HG03039 (cell line): ENCODE results near the gene RPRD1B.
A peak's percentile ranks its signal among the peaks of the same experiment; 100 is the strongest.

Experiments
- ATAC-seq: cut with Tn5 transposase; IDR thresholded peaks from one replicate; pipeline ENCODE4 v1.9.1; 2021; ENCODE audit warnings: mild to moderate bottlenecking, moderate library complexity; ENCODE audit not compliant: unreplicated experiment

The RPRD1B gene

GRCh38 chr20:38033330-38034107, at the start of gene RPRD1B, which contains the start of gene TTI1:
TSS of gene RPRD1B (plus strand) at chr20:38033746. CDS start at chr20:38033948, 202 bp downstream.
TSS of gene TTI1 (minus strand) at chr20:38033456. CDS start at chr20:38013816, 19,640 bp downstream.
- peak; percentile 79 for ATAC-seq

- ATAC-seq, result no peak
Measured at GRCh38 chr20:37984018-37984785, 49.3 kb upstream of the RPRD1B start.

GRCh38 chr20:37986044-37986858, 47.3 kb upstream of the RPRD1B start:
- no peak for ATAC-seq

GRCh38 chr20:37986873-37987601, 46.5 kb upstream of the RPRD1B start:
- no peak for ATAC-seq

GRCh38 chr20:37987602-37988290, 45.8 kb upstream of the RPRD1B start:
- ATAC-seq, result no peak

- ATAC-seq, result no peak
Measured at GRCh38 chr20:37988306-37988954, 45.1 kb upstream of the RPRD1B start.

GRCh38 chr20:37989601-37990295, 43.8 kb upstream of the RPRD1B start:
- ATAC-seq, result no peak

GRCh38 chr20:37990571-37991151, 42.9 kb upstream of the RPRD1B start:
- ATAC-seq, result peak; percentile 85

- ATAC-seq, result no peak
Measured at GRCh38 chr20:37991157-37991866, 42.2 kb upstream of the RPRD1B start.

GRCh38 chr20:37991908-37992307, 41.6 kb upstream of the RPRD1B start:
- ATAC-seq, result no peak

GRCh38 chr20:37992802-37993409, 40.6 kb upstream of the RPRD1B start:
- ATAC-seq, result no peak

GRCh38 chr20:37994512-37994911, 39.0 kb upstream of the RPRD1B start:
- ATAC-seq, result no peak

- no peak for ATAC-seq
Measured at GRCh38 chr20:37995856-37996605, 37.5 kb upstream of the RPRD1B start.

GRCh38 chr20:37997516-37997915, 36.0 kb upstream of the RPRD1B start:
- no peak for ATAC-seq

GRCh38 chr20:37999526-38000263, 33.9 kb upstream of the RPRD1B start:
- no peak for ATAC-seq

GRCh38 chr20:38000293-38000692, 33.3 kb upstream of the RPRD1B start:
- no peak for ATAC-seq
